Panc1 (cell line): Measurements from ENCODE around the gene KIF26B. TPM values are rescaled to one million over a fixed set of nuclear protein-coding genes. Genes with fewer than 3 reads are reported as not detected.

Experiments
- ATAC-seq: fragments of 200-7000 bp; cut with Tn5 transposase; 2 replicates; pipeline ENCODE4 v1.9.1; 2020; ENCODE audit warnings: mild to moderate bottlenecking, moderate library complexity
- BruUV-seq: library from RNA; stranded (reverse); fragments of 400-500 nt; replicated peaks from 2 replicates; lab custom pipeline; 2021; lab: Mats Ljungman, UMichigan
- CTCF ChIA-PET: fragments of 300-600 bp; sonication (Branson Sonifier 250); formaldehyde crosslinking; loops from one replicate; lab custom pipeline; 2022; ENCODE audit warnings: antibody characterized with exemption; lab: Charles Lee
- POLR2A ChIA-PET: fragments of 300-600 bp; sonication (Branson Sonifier 250); formaldehyde crosslinking; loops from one replicate; lab custom pipeline; 2022; ENCODE audit warnings: antibody characterized with exemption; lab: Charles Lee
- DNase-seq: peaks from one replicate; pipeline ENCODE4 v3.0.0-alpha.2; 2010; ENCODE audit warnings: low read depth, low spot score
- H3K27ac ChIP-seq: 2 replicates; pipeline ENCODE4 v1.5.1; 2011; ENCODE audit warnings: mild to moderate bottlenecking, low read length, inconsistent platforms
- H3K27me3 ChIP-seq: fragments of 200-500 bp; sonication (Bioruptor generic); 2 replicates; pipeline ENCODE4 v1.6.0; 2014; ENCODE audit warnings: low read length, inconsistent platforms; ENCODE audit not compliant: control insufficient read depth, insufficient read depth
- H3K36me3 ChIP-seq: fragments of 200-500 bp; sonication (Bioruptor generic); 2 replicates; pipeline ENCODE4 v1.5.1; 2014; ENCODE audit warnings: inconsistent platforms, mild to moderate bottlenecking, low read length, moderate library complexity; ENCODE audit not compliant: control insufficient read depth, insufficient read depth
- H3K4me1 ChIP-seq: 2 replicates; pipeline ENCODE4 v1.5.1; 2011; ENCODE audit warnings: inconsistent platforms, mild to moderate bottlenecking, low read length, moderate library complexity; ENCODE audit not compliant: control insufficient read depth, insufficient read depth
- H3K4me3 ChIP-seq, 2 experiments: 2 replicates each; pipeline ENCODE4 v1.5.1; 2011 to 2012; ENCODE audit warnings: low read depth in 2 of 2, low read length in 2 of 2, mild to moderate bottlenecking in 2 of 2, inconsistent platforms in 1 of 2, moderate library complexity in 1 of 2
- H3K9me3 ChIP-seq: fragments of 200-500 bp; sonication (Bioruptor generic); 2 replicates; pipeline ENCODE4 v1.5.1; 2014; ENCODE audit warnings: low read depth, mild to moderate bottlenecking, inconsistent platforms, low read length, moderate library complexity; ENCODE audit not compliant: control insufficient read depth, insufficient read depth
- CTCF ChIP-seq: fragments of 450-650 bp; IDR thresholded peaks from 2 replicates; pipeline ENCODE4 v1.5.1; 2017; ENCODE audit warnings: mild to moderate bottlenecking
- POLR2AphosphoS5 ChIP-seq: IDR thresholded peaks from 2 replicates; pipeline ENCODE4 v1.6.1; 2012; ENCODE audit warnings: mild to moderate bottlenecking, low read depth, low read length, moderate library complexity
- REST ChIP-seq, 2 experiments: IDR thresholded peaks; 2 replicates each; pipeline ENCODE4 v1.6.1; 2011 to 2012; ENCODE audit warnings: low read depth in 2 of 2, control low read depth in 1 of 2, low read length in 1 of 2, mild to moderate bottlenecking in 1 of 2, moderate library complexity in 1 of 2; ENCODE audit not compliant: insufficient read depth in 1 of 2
- SIN3A ChIP-seq: IDR thresholded peaks from 2 replicates; pipeline ENCODE4 v1.6.1; 2012; ENCODE audit warnings: low read depth, mild to moderate bottlenecking, low read length, moderate library complexity, borderline replicate concordance; ENCODE audit not compliant: insufficient read depth
- TCF7L2 ChIP-seq: IDR thresholded peaks from 2 replicates; pipeline ENCODE4 v1.6.1; 2011; ENCODE audit warnings: mild to moderate bottlenecking, low read depth, low read length, inconsistent platforms
- in situ Hi-C: cut with HindIII; loops from 2 replicates; pipeline ENCODE4 v1.10.0; 2016; ENCODE audit warnings: low sequenced_read_pairs, low pct_unique_long_range_greater_than_20kb
- intact Hi-C: fragments of 100-400 bp; cut with micrococcal nuclease; formaldehyde crosslinking; loops from one replicate; pipeline ENCODE4 v1.10.0; 2022; ENCODE audit not compliant: unreplicated experiment
- total RNA-seq: library from RNA; stranded (reverse); gene quantifications from one replicate; pipeline ENCODE4 v1.2.1, GENCODE V29; 2021; ENCODE audit not compliant: unreplicated experiment

KIF26B gene
- total RNA-seq, 1 experiment from 2014 or later: 0.33 TPM

- BruUV-seq: no TSS peak
- in situ Hi-C loops: no loop called here
- POLR2A ChIA-PET: no interaction called here
Measured at GRCh38 chr1:245678860-245679411, 524.2 kb downstream of the KIF26B start.

More at GRCh38 chr1:245678860-245679411, 524.2 kb downstream of the KIF26B start:
- no peaks in the 10 kb centered on the region for H3K36me3 ChIP-seq
- no peak overlapping the region for H3K4me3 ChIP-seq
- TF ChIP-seq POLR2AphosphoS5 (no peak), TCF7L2 (no peak), SIN3A (no peak), REST (IDR thresholded peaks at IDR 0.05; ENCODE audit: insufficient read depth in 1 of 2, low read depth in 2 of 2, low read length in 1 of 2) (no peak), CTCF (no peak)
- no peak overlapping the region for H3K27ac ChIP-seq
- H3K9me3 ChIP-seq: no peaks in the 10 kb centered on the region
- intact Hi-C loops: no loop called here
- ATAC-seq: no peak
- no peaks in the 10 kb centered on the region for H3K27me3 ChIP-seq
- no peaks in the 10 kb centered on the region for H3K4me1 ChIP-seq
- CTCF ChIA-PET: no interaction called here
- no peak for DNase-seq
